HepG2 (cell line): ENCODE measurements around the gene GPHN.

ENCODE experiments used
- CHCHD3 ChIP-seq: sonication (generic); formaldehyde crosslinking; IDR thresholded peaks from 2 replicates; pipeline ENCODE4 v1.8.0; 2022; ENCODE audit warnings: mild to moderate bottlenecking, missing genetic modification reagents, moderate library complexity
- EZH2 ChIP-seq: conservative IDR thresholded peaks from 2 replicates; pipeline ENCODE4 v1.6.1; 2012; ENCODE audit warnings: mild to moderate bottlenecking, low read depth, low read length, moderate library complexity
- FOXP4 ChIP-seq: sonication (generic); formaldehyde crosslinking; IDR thresholded peaks from 2 replicates; pipeline ENCODE4 v1.4.0; 2020; ENCODE audit warnings: missing genetic modification reagents
- HIVEP1 ChIP-seq: sonication (generic); formaldehyde crosslinking; IDR thresholded peaks from 2 replicates; pipeline ENCODE4 v1.4.0; 2020; ENCODE audit warnings: mild to moderate bottlenecking, missing genetic modification reagents
- HNF1B ChIP-seq: sonication (generic); formaldehyde crosslinking; IDR thresholded peaks from 2 replicates; pipeline ENCODE4 v1.5.1; 2020; ENCODE audit warnings: mild to moderate bottlenecking, moderate library complexity, missing genetic modification reagents
- IRF2 ChIP-seq: IDR thresholded peaks from 2 replicates; pipeline ENCODE4 v1.6.1; 2018; ENCODE audit warnings: missing genetic modification reagents, missing compliant biosample characterization
- JUNB ChIP-seq: sonication (generic); formaldehyde crosslinking; IDR thresholded peaks from 2 replicates; pipeline ENCODE4 v1.8.0; 2022; ENCODE audit warnings: missing genetic modification reagents, mild to moderate bottlenecking, borderline replicate concordance
- MXI1 ChIP-seq: IDR thresholded peaks from 3 replicates; pipeline ENCODE4 v1.6.1; 2012; ENCODE audit warnings: low read depth, low read length, inconsistent platforms, borderline replicate concordance
- NR2F1 ChIP-seq, 2 experiments: fragments of 450-650 bp in 1 of 2; formaldehyde crosslinking in 1 of 2; IDR thresholded peaks; 2 replicates each; pipeline versions ENCODE4 v1.5.0 to v1.6.1; 2016 to 2020; ENCODE audit warnings: mild to moderate bottlenecking in 1 of 2, missing compliant biosample characterization in 1 of 2, missing genetic modification reagents in 1 of 2, moderate library complexity in 1 of 2
- TAF1 ChIP-seq: sonication (generic); formaldehyde crosslinking; IDR thresholded peaks from 2 replicates; pipeline ENCODE4 v1.4.0; 2020; ENCODE audit warnings: missing genetic modification reagents
- ZNF235 ChIP-seq: sonication (generic); formaldehyde crosslinking; IDR thresholded peaks from 2 replicates; pipeline ENCODE4 v1.8.1; 2023; ENCODE audit warnings: mild to moderate bottlenecking, missing genetic modification reagents, borderline replicate concordance
- TF ChIP-seq, protein P1 (sequence below), 2 experiments: sonication (generic) in 1 of 2; formaldehyde crosslinking in 1 of 2; IDR thresholded peaks; 2 replicates each; pipeline versions ENCODE4 v1.4.0 to v1.6.1; 2016 to 2020; ENCODE audit warnings: borderline replicate concordance in 1 of 2, low read depth in 1 of 2, mild to moderate bottlenecking in 1 of 2, missing genetic modification reagents in 1 of 2
- TF ChIP-seq, protein P2 (sequence below): sonication (generic); formaldehyde crosslinking; IDR thresholded peaks from 2 replicates; pipeline ENCODE4 v1.5.0; 2020; ENCODE audit warnings: mild to moderate bottlenecking, missing genetic modification reagents, moderate library complexity
- TF ChIP-seq, protein P3 (sequence below): sonication (generic); formaldehyde crosslinking; IDR thresholded peaks from 2 replicates; pipeline ENCODE4 v1.8.0; 2022; ENCODE audit warnings: missing genetic modification reagents, mild to moderate bottlenecking, borderline replicate concordance

GRCh38 chr14:66482873-66483272, 25.1 kb upstream of the GPHN start:
- TF ChIP-seq TAF1 (CRISPR knock-in tag) (no peak), JUNB (CRISPR knock-in tag) (no peak), NR2F1 (CRISPR knock-in tag; IDR thresholded peaks at IDR 0.05) (no peak), CHCHD3 (CRISPR knock-in tag) (no peak), MXI1 (no peak), IRF2 (no peak), EZH2 (no peak), HIVEP1 (no peak), ZNF235 (CRISPR knock-in tag) (no peak), HNF1B (CRISPR knock-in tag) (no peak), FOXP4 (CRISPR knock-in tag) (no peak)
- TF ChIP-seq, protein P1, sequence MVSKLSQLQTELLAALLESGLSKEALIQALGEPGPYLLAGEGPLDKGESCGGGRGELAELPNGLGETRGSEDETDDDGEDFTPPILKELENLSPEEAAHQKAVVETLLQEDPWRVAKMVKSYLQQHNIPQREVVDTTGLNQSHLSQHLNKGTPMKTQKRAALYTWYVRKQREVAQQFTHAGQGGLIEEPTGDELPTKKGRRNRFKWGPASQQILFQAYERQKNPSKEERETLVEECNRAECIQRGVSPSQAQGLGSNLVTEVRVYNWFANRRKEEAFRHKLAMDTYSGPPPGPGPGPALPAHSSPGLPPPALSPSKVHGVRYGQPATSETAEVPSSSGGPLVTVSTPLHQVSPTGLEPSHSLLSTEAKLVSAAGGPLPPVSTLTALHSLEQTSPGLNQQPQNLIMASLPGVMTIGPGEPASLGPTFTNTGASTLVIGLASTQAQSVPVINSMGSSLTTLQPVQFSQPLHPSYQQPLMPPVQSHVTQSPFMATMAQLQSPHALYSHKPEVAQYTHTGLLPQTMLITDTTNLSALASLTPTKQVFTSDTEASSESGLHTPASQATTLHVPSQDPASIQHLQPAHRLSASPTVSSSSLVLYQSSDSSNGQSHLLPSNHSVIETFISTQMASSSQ (IDR thresholded peaks at IDR 0.05; ENCODE audit: low read depth): no peak
- TF ChIP-seq, protein P1 (CRISPR knock-in tag; IDR thresholded peaks at IDR 0.05; ENCODE audit: borderline replicate concordance): no peak
- TF ChIP-seq, protein P2, sequence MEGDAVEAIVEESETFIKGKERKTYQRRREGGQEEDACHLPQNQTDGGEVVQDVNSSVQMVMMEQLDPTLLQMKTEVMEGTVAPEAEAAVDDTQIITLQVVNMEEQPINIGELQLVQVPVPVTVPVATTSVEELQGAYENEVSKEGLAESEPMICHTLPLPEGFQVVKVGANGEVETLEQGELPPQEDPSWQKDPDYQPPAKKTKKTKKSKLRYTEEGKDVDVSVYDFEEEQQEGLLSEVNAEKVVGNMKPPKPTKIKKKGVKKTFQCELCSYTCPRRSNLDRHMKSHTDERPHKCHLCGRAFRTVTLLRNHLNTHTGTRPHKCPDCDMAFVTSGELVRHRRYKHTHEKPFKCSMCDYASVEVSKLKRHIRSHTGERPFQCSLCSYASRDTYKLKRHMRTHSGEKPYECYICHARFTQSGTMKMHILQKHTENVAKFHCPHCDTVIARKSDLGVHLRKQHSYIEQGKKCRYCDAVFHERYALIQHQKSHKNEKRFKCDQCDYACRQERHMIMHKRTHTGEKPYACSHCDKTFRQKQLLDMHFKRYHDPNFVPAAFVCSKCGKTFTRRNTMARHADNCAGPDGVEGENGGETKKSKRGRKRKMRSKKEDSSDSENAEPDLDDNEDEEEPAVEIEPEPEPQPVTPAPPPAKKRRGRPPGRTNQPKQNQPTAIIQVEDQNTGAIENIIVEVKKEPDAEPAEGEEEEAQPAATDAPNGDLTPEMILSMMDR (CRISPR knock-in tag): no peak
- TF ChIP-seq, protein P3, sequence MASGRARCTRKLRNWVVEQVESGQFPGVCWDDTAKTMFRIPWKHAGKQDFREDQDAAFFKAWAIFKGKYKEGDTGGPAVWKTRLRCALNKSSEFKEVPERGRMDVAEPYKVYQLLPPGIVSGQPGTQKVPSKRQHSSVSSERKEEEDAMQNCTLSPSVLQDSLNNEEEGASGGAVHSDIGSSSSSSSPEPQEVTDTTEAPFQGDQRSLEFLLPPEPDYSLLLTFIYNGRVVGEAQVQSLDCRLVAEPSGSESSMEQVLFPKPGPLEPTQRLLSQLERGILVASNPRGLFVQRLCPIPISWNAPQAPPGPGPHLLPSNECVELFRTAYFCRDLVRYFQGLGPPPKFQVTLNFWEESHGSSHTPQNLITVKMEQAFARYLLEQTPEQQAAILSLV (CRISPR knock-in tag): no peak
